Activated T-helper 17 cell treated with anti-CD3 and anti-CD28 coated beads, Interleukin-2, amount 50 U/mL, for 72 hours (primary cell): Measurements from ENCODE around the gene ACY1. TPM values are rescaled to one million over a fixed set of nuclear protein-coding genes. Genes with fewer than 3 reads are reported as not detected.

ENCODE experiments used
- ATAC-seq: fragments of 150-1000 bp; cut with Tn5 transposase; replicated peaks from 2 replicates; pipeline ENCODE4 v1.10.0; 2021; ENCODE audit warnings: mild to moderate bottlenecking, moderate library complexity
- H3K27ac Mint-ChIP-seq: one replicate; pipeline ENCODE4 v1.8.0; 2022; ENCODE audit warnings: mixed read lengths
- H3K27me3 Mint-ChIP-seq: one replicate; pipeline ENCODE4 v1.8.0; 2022; ENCODE audit warnings: mixed read lengths
- H3K36me3 Mint-ChIP-seq: one replicate; pipeline ENCODE4 v1.8.0; 2022; ENCODE audit warnings: low read depth, mild to moderate bottlenecking, mixed read lengths
- H3K4me1 Mint-ChIP-seq: one replicate; pipeline ENCODE4 v1.8.0; 2022; ENCODE audit warnings: mixed read lengths
- H3K4me3 Mint-ChIP-seq: one replicate; pipeline ENCODE4 v1.8.0; 2022; ENCODE audit warnings: mild to moderate bottlenecking, mixed read lengths
- H3K9me3 Mint-ChIP-seq: one replicate; pipeline ENCODE4 v1.8.0; 2022; ENCODE audit warnings: mixed read lengths
- total RNA-seq, 2 donors: library from RNA; stranded (reverse); gene quantifications; one replicate each; pipeline ENCODE4 v1.2.3, GENCODE V29; 2022

ACY1 gene
- total RNA-seq, 2 donors from 2014 or later = 39.5 to 49.9 TPM

GRCh38 chr3:51942603-51943450 lies 40.5 kb upstream of the ACY1 start:
- Mint-ChIP-seq H3K4me1 (peaks cover 16% of the 10 kb centered on the region), H3K27me3 (no peaks in the 10 kb centered on the region), H3K9me3 (no peaks in the 10 kb centered on the region), H3K4me3 (peak overlapping the region; percentile 81), H3K36me3 (peaks cover 30% of the 10 kb centered on the region), H3K27ac (peak overlapping the region; percentile 85)
- peak; percentile 15 for ATAC-seq

GRCh38 chr3:51943451-51944391 lies 39.6 kb upstream of the ACY1 start:
- Mint-ChIP-seq H3K9me3 (no peaks in the 10 kb centered on the region), H3K4me3 (peak overlapping the region; percentile 81), H3K4me1 (peaks cover 16% of the 10 kb centered on the region), H3K27me3 (no peaks in the 10 kb centered on the region), H3K36me3 (peaks cover 22% of the 10 kb centered on the region), H3K27ac (peak overlapping the region; percentile 85)
- ATAC-seq = no peak

GRCh38 chr3:51944451-51945021 lies 38.8 kb upstream of the ACY1 start:
- no peak for ATAC-seq
- Mint-ChIP-seq H3K36me3 (peaks cover 15% of the 10 kb centered on the region), H3K27me3 (no peaks in the 10 kb centered on the region), H3K4me1 (peaks cover 10% of the 10 kb centered on the region), H3K27ac (peak overlapping the region; percentile 85), H3K4me3 (no peak overlapping the region), H3K9me3 (no peaks in the 10 kb centered on the region)

- Mint-ChIP-seq H3K27ac (peak overlapping the region; percentile 61), H3K27me3 (no peaks in the 10 kb centered on the region), H3K9me3 (no peaks in the 10 kb centered on the region), H3K36me3 (peaks cover 8% of the 10 kb centered on the region), H3K4me3 (no peak overlapping the region), H3K4me1 (peaks cover 8% of the 10 kb centered on the region)
- no peak for ATAC-seq
Measured at GRCh38 chr3:51945031-51945840, 38.1 kb upstream of the ACY1 start.

- no peaks in the 10 kb centered on the region for H3K27me3 Mint-ChIP-seq
- ATAC-seq = no peak
- no peak overlapping the region for H3K4me3 Mint-ChIP-seq
- no peaks in the 10 kb centered on the region for H3K36me3 Mint-ChIP-seq
- H3K27ac Mint-ChIP-seq = peak overlapping the region; percentile 61
- H3K9me3 Mint-ChIP-seq = no peaks in the 10 kb centered on the region
- H3K4me1 Mint-ChIP-seq = no peaks in the 10 kb centered on the region
Measured at GRCh38 chr3:51945926-51946705, 37.2 kb upstream of the ACY1 start.

- Mint-ChIP-seq H3K27me3 (no peaks in the 10 kb centered on the region), H3K36me3 (no peaks in the 10 kb centered on the region), H3K27ac (peak overlapping the region; percentile 61), H3K4me1 (no peaks in the 10 kb centered on the region), H3K4me3 (no peak overlapping the region), H3K9me3 (no peaks in the 10 kb centered on the region)
- no peak for ATAC-seq
Measured at GRCh38 chr3:51946796-51947195, 36.5 kb upstream of the ACY1 start.

GRCh38 chr3:51947215-51947900 lies 36.0 kb upstream of the ACY1 start:
- no peaks in the 10 kb centered on the region for H3K36me3 Mint-ChIP-seq
- no peaks in the 10 kb centered on the region for H3K27me3 Mint-ChIP-seq
- no peak overlapping the region for H3K4me3 Mint-ChIP-seq
- H3K9me3 Mint-ChIP-seq = no peaks in the 10 kb centered on the region
- H3K27ac Mint-ChIP-seq = peak overlapping the region; percentile 61
- H3K4me1 Mint-ChIP-seq = no peaks in the 10 kb centered on the region
- no peak for ATAC-seq

GRCh38 chr3:51948016-51948580 lies 35.2 kb upstream of the ACY1 start:
- Mint-ChIP-seq H3K4me3 (no peak overlapping the region), H3K27ac (no peak overlapping the region), H3K4me1 (no peaks in the 10 kb centered on the region), H3K36me3 (no peaks in the 10 kb centered on the region), H3K9me3 (no peaks in the 10 kb centered on the region), H3K27me3 (peaks cover 3% of the 10 kb centered on the region)
- ATAC-seq = no peak

GRCh38 chr3:51949121-51949520 lies 34.2 kb upstream of the ACY1 start:
- H3K27ac Mint-ChIP-seq = no peak overlapping the region
- no peaks in the 10 kb centered on the region for H3K36me3 Mint-ChIP-seq
- ATAC-seq = no peak
- H3K9me3 Mint-ChIP-seq = no peaks in the 10 kb centered on the region
- H3K27me3 Mint-ChIP-seq = peaks cover 13% of the 10 kb centered on the region
- no peak overlapping the region for H3K4me3 Mint-ChIP-seq
- peaks cover 5% of the 10 kb centered on the region for H3K4me1 Mint-ChIP-seq

- H3K27me3 Mint-ChIP-seq = peaks cover 19% of the 10 kb centered on the region
- H3K4me1 Mint-ChIP-seq = peaks cover 5% of the 10 kb centered on the region
- no peak overlapping the region for H3K4me3 Mint-ChIP-seq
- H3K27ac Mint-ChIP-seq = no peak overlapping the region
- H3K9me3 Mint-ChIP-seq = no peaks in the 10 kb centered on the region
- no peaks in the 10 kb centered on the region for H3K36me3 Mint-ChIP-seq
- ATAC-seq = no peak
Measured at GRCh38 chr3:51950899-51951298, 32.4 kb upstream of the ACY1 start.

GRCh38 chr3:51953445-51953844 lies 29.9 kb upstream of the ACY1 start:
- Mint-ChIP-seq H3K27me3 (peaks cover 23% of the 10 kb centered on the region), H3K9me3 (no peaks in the 10 kb centered on the region), H3K4me1 (peaks cover 9% of the 10 kb centered on the region), H3K36me3 (peaks cover 5% of the 10 kb centered on the region), H3K27ac (no peak overlapping the region), H3K4me3 (no peak overlapping the region)
- ATAC-seq = no peak

- Mint-ChIP-seq H3K9me3 (no peaks in the 10 kb centered on the region), H3K36me3 (peaks cover 7% of the 10 kb centered on the region), H3K27ac (no peak overlapping the region), H3K4me3 (no peak overlapping the region), H3K27me3 (peaks cover 24% of the 10 kb centered on the region), H3K4me1 (peaks cover 10% of the 10 kb centered on the region)
- no peak for ATAC-seq
Measured at GRCh38 chr3:51954105-51954504, 29.2 kb upstream of the ACY1 start.
